ENCODE data around the gene TP73.

- TF ChIP-seq CTCF (conservative IDR thresholded peaks at IDR 0.05; ENCODE audit: low read depth, low read length) = no peak
- TF ChIP-seq EZH2 (IDR thresholded peaks at IDR 0.05; ENCODE audit: borderline replicate concordance, low read depth, low read length, poor library complexity, severe bottlenecking) = no peak
These were observed 4.3 kb downstream of the TP73 start for GRCh38 chr1:3656450-3657095.

All from A673 (cell line).